K562 (cell line): Measurements from ENCODE around the gene CPSF7. TPM values are rescaled to one million over a fixed set of nuclear protein-coding genes. Genes with fewer than 3 reads are reported as not detected.

ENCODE experiments used
- ARID2 ChIP-seq: fragments of 450-650 bp; IDR thresholded peaks from 2 replicates; pipeline ENCODE4 v1.6.1; 2017; ENCODE audit warnings: antibody characterized with exemption, mild to moderate bottlenecking
- BCOR ChIP-seq: fragments of 450-650 bp; IDR thresholded peaks from 2 replicates; pipeline ENCODE4 v1.6.1; 2016
- CHD1 ChIP-seq: fragments of 200-600 bp; sonication (generic); IDR thresholded peaks from one replicate; pipeline ENCODE4 v1.6.1; 2012; ENCODE audit warnings: mild to moderate bottlenecking, moderate library complexity, low read length, inconsistent platforms
- CUX1 ChIP-seq: fragments of 200-800 bp; sonication (Bioruptor generic); IDR thresholded peaks from 2 replicates; pipeline ENCODE4 v1.6.1; 2016; ENCODE audit warnings: missing genetic modification characterization, missing compliant biosample characterization
- DIDO1 ChIP-seq: fragments of 450-650 bp; IDR thresholded peaks from 2 replicates; pipeline ENCODE4 v1.6.1; 2016; ENCODE audit warnings: low read depth, missing biosample characterization, missing genetic modification characterization
- FOXM1 ChIP-seq, 2 experiments: fragments of 450-650 bp in 1 of 2; sonication (generic) in 1 of 2; formaldehyde crosslinking in 1 of 2; IDR thresholded peaks; 2 replicates each; pipeline versions ENCODE4 v1.6.1 to v1.9.0; 2017 to 2022; ENCODE audit warnings: low read depth in 2 of 2, mild to moderate bottlenecking in 2 of 2, missing genetic modification reagents in 1 of 2, moderate library complexity in 1 of 2
- HIVEP1 ChIP-seq: fragments of 250-450 bp; sonication (Bioruptor Pico); IDR thresholded peaks from 2 replicates; pipeline ENCODE4 v1.4.0; 2020; ENCODE audit warnings: mild to moderate bottlenecking
- KDM4B ChIP-seq, 2 experiments: fragments of 450-650 bp in 1 of 2; sonication (generic) in 1 of 2; IDR thresholded peaks; 2 replicates each; pipeline ENCODE4 v1.6.1; 2016 to 2017; ENCODE audit warnings: borderline replicate concordance in 2 of 2, antibody characterized with exemption in 1 of 2, low read depth in 1 of 2, mild to moderate bottlenecking in 1 of 2
- LARP7 ChIP-seq: fragments of 450-650 bp; IDR thresholded peaks from 2 replicates; pipeline ENCODE4 v1.6.1; 2016
- MLLT1 ChIP-seq, 2 experiments: fragments of 450-650 bp; IDR thresholded peaks; 2 replicates each; pipeline ENCODE4 v1.6.1; 2016
- MTA3 ChIP-seq: fragments of 450-650 bp; formaldehyde crosslinking; IDR thresholded peaks from 2 replicates; pipeline ENCODE4 v1.6.1; 2017; ENCODE audit warnings: mild to moderate bottlenecking, borderline replicate concordance
- NBN ChIP-seq: fragments of 450-650 bp; IDR thresholded peaks from 2 replicates; pipeline ENCODE4 v1.6.1; 2016; ENCODE audit warnings: low read depth, mild to moderate bottlenecking
- PKNOX1 ChIP-seq: fragments of 450-650 bp; IDR thresholded peaks from 2 replicates; pipeline ENCODE4 v1.6.1; 2016
- POLR2G ChIP-seq: fragments of 200-400 bp; formaldehyde crosslinking; IDR thresholded peaks from 2 replicates; pipeline ENCODE4 v1.6.1; 2017; ENCODE audit warnings: low read depth, mild to moderate bottlenecking, antibody characterized with exemption, low read length, moderate library complexity
- ZBTB34 ChIP-seq: fragments of 250-450 bp; sonication (Bioruptor Pico); IDR thresholded peaks from 2 replicates; pipeline ENCODE4 v1.8.0; 2021; ENCODE audit warnings: mild to moderate bottlenecking, moderate library complexity
- ZBTB9 ChIP-seq: fragments of 450-650 bp; formaldehyde crosslinking; IDR thresholded peaks from 2 replicates; pipeline ENCODE4 v1.4.0; 2020; ENCODE audit warnings: mild to moderate bottlenecking, moderate library complexity
- polyA plus RNA-seq, 8 experiments: library from polyadenylated mRNA; depleted of rRNA in 4 of 8; stranded (reverse) in 5 of 8; unstranded in 3 of 8; fragments of >200 nt; fragmentation: Nextera tagmentation in 2 of 8; fragmentation: Illumina TruSeq in 1 of 8; extraction: Ambion mirVana in 2 of 8; extraction: Trizol in 1 of 8; gene quantifications; 2 replicates each; pipeline versions ENCODE4 v1.2.1 to v1.2.3, GENCODE V29; 2011 to 2014; ENCODE audit warnings: inconsistent platforms in 1 of 8, missing spikeins in 1 of 8
- total RNA-seq, 7 experiments: library from RNA; depleted of rRNA in 6 of 7; stranded (reverse); fragments of >200 nt in 6 of 7; fragmentation: Illumina TruSeq in 2 of 7; extraction: Trizol in 2 of 7; gene quantifications; 2 replicates each; pipeline versions ENCODE4 v1.2.1 to v1.2.3, GENCODE V29; 2011 to 2021; ENCODE audit warnings: low replicate concordance in 1 of 7

Gene CPSF7
- total and polyA plus RNA-seq, 9 of the 15 experiments (the other 6 are each of a cell fraction or from before 2014, with no cell fraction given) = 14.8 to 104 (median 44.1) TPM

GRCh38 chr11:61429691-61430582 lies at the start of gene CPSF7, which contains the start of gene SDHAF2 (continued):
- TF ChIP-seq CUX1 (CRISPR knock-in tag) = no peak
- TF ChIP-seq ZBTB34 (CRISPR knock-in tag) = no peak
- TF ChIP-seq KDM4B (IDR thresholded peaks at IDR 0.05; ENCODE audit: borderline replicate concordance in 2 of 2, low read depth in 1 of 2) = peak in 1 of 2 experiments; percentile 80; a peak in 1 of 4 replicates
- TF ChIP-seq FOXM1 (IDR thresholded peaks at IDR 0.05; ENCODE audit: low read depth) = no peak
- TF ChIP-seq FOXM1 (CRISPR knock-in tag; IDR thresholded peaks at IDR 0.05; ENCODE audit: low read depth) = 0 out of 2 replicates have a peak, but pooled peaks have one; percentile 71
- no peak for TF ChIP-seq DIDO1 (tag)
- TF ChIP-seq BCOR = no peak
- TF ChIP-seq POLR2G = peak; percentile 98
- TF ChIP-seq PKNOX1 = peak; percentile 61
- no peak; the same call in 1 of the 2 replicates for TF ChIP-seq MTA3
- peak; percentile 23 for TF ChIP-seq NBN
- peak; percentile 99 for TF ChIP-seq ZBTB9 (CRISPR knock-in tag)
- no peak for TF ChIP-seq ARID2
- no peak for TF ChIP-seq HIVEP1
- peak; percentile 64; the same call in 1 of the 2 replicates for TF ChIP-seq LARP7
- TF ChIP-seq MLLT1 (IDR thresholded peaks at IDR 0.05) = peak; percentile 61 to 72; a peak in 2 of 4 replicates
- TF ChIP-seq CHD1 = peak; percentile 84
